H9 (cell line): ENCODE results near the gene GREB1L. TPM values are rescaled to one million over a fixed set of nuclear protein-coding genes. Genes with fewer than 3 reads are reported as not detected.

ENCODE experiments used
- DNase-seq: peaks from one replicate; pipeline ENCODE4 v3.0.0-alpha.2; 2017
- H2AFZ ChIP-seq: one replicate; pipeline ENCODE4 v1.6.1; 2013; ENCODE audit warnings: mild to moderate bottlenecking, low read length, control low read depth, moderate library complexity
- H2AK5ac ChIP-seq: 2 replicates; pipeline ENCODE4 v1.6.1; 2013; ENCODE audit warnings: low read length, control low read depth, mixed read lengths; ENCODE audit not compliant: insufficient read length
- H2BK120ac ChIP-seq: one replicate; pipeline ENCODE4 v1.6.1; 2013; ENCODE audit warnings: low read depth, mild to moderate bottlenecking, low read length, control low read depth, inconsistent platforms; ENCODE audit not compliant: poor library complexity, severe bottlenecking
- H2BK12ac ChIP-seq: 2 replicates; pipeline ENCODE4 v1.6.1; 2013; ENCODE audit warnings: low read length, control low read depth, mixed read lengths, low read depth; ENCODE audit not compliant: insufficient read length
- H2BK15ac ChIP-seq: 2 replicates; pipeline ENCODE4 v1.6.1; 2013; ENCODE audit warnings: low read depth, low read length, control low read depth
- H2BK20ac ChIP-seq: one replicate; pipeline ENCODE4 v1.6.1; 2013; ENCODE audit warnings: low read depth, mild to moderate bottlenecking, low read length, control low read depth, inconsistent platforms; ENCODE audit not compliant: poor library complexity, severe bottlenecking
- H2BK5ac ChIP-seq: 2 replicates; pipeline ENCODE4 v1.6.1; 2013; ENCODE audit warnings: low read length, control low read depth, mixed read lengths; ENCODE audit not compliant: insufficient read length
- H3K14ac ChIP-seq: 2 replicates; pipeline ENCODE4 v1.6.1; 2013; ENCODE audit warnings: low read length, control low read depth; ENCODE audit not compliant: insufficient read depth
- H3K18ac ChIP-seq: 2 replicates; pipeline ENCODE4 v1.6.1; 2013; ENCODE audit warnings: low read depth, mild to moderate bottlenecking, mixed read lengths, low read length, control low read depth; ENCODE audit not compliant: insufficient read length
- H3K23ac ChIP-seq: 2 replicates; pipeline ENCODE4 v1.6.1; 2013; ENCODE audit warnings: low read length, control low read depth, mixed read lengths, low read depth; ENCODE audit not compliant: insufficient read length
- H3K23me2 ChIP-seq: 2 replicates; pipeline ENCODE4 v1.6.1; 2013; ENCODE audit warnings: low read depth, mild to moderate bottlenecking, mixed read lengths, low read length, control low read depth; ENCODE audit not compliant: insufficient read length, poor library complexity, severe bottlenecking
- H3K27ac ChIP-seq: 2 replicates; pipeline ENCODE4 v1.5.1; 2013; ENCODE audit warnings: low read length, control low read depth, mixed read lengths, low read depth; ENCODE audit not compliant: insufficient read length
- H3K27me3 ChIP-seq: 2 replicates; pipeline ENCODE4 v1.6.1; 2013; ENCODE audit warnings: low read length, control low read depth, inconsistent platforms; ENCODE audit not compliant: insufficient read depth
- H3K4ac ChIP-seq: 2 replicates; pipeline ENCODE4 v1.6.1; 2013; ENCODE audit warnings: low read depth, mild to moderate bottlenecking, control low read depth, inconsistent platforms, low read length, moderate library complexity
- H3K4me1 ChIP-seq: 2 replicates; pipeline ENCODE4 v1.6.1; 2013; ENCODE audit warnings: low read length, control low read depth, inconsistent platforms; ENCODE audit not compliant: insufficient read depth
- H3K4me2 ChIP-seq: 2 replicates; pipeline ENCODE4 v1.6.1; 2013; ENCODE audit warnings: low read length, control low read depth, mixed read lengths; ENCODE audit not compliant: insufficient read length, insufficient read depth
- H3K56ac ChIP-seq: 2 replicates; pipeline ENCODE4 v1.6.1; 2013; ENCODE audit warnings: low read depth, mild to moderate bottlenecking, mixed read lengths, low read length, control low read depth; ENCODE audit not compliant: insufficient read length
- H3K79me1 ChIP-seq: 2 replicates; pipeline ENCODE4 v1.6.1; 2013; ENCODE audit warnings: low read depth, mild to moderate bottlenecking, moderate library complexity, low read length, control low read depth, inconsistent platforms; ENCODE audit not compliant: insufficient read depth, poor library complexity, severe bottlenecking
- H3K79me2 ChIP-seq: 2 replicates; pipeline ENCODE4 v1.6.1; 2013; ENCODE audit warnings: low read length, control low read depth, inconsistent platforms; ENCODE audit not compliant: insufficient read depth
- H3K9ac ChIP-seq: 2 replicates; pipeline ENCODE4 v1.6.1; 2013; ENCODE audit warnings: low read length, control low read depth, mixed read lengths; ENCODE audit not compliant: insufficient read length; ENCODE audit errors: extremely low read depth
- H3K9me3 ChIP-seq: one replicate; pipeline ENCODE4 v1.6.1; 2013; ENCODE audit warnings: low read depth, low read length, inconsistent platforms; ENCODE audit not compliant: control insufficient read depth
- H3T11ph ChIP-seq: one replicate; pipeline ENCODE4 v1.6.1; 2013; ENCODE audit warnings: mild to moderate bottlenecking, low read length, control low read depth, inconsistent platforms
- H4K20me1 ChIP-seq: one replicate; pipeline ENCODE4 v1.6.1; 2013; ENCODE audit not compliant: control insufficient read depth, insufficient read length, insufficient read depth
- H4K5ac ChIP-seq: 2 replicates; pipeline ENCODE4 v1.6.1; 2013; ENCODE audit warnings: low read depth, mild to moderate bottlenecking, mixed read lengths, low read length, control low read depth; ENCODE audit not compliant: insufficient read length
- H4K8ac ChIP-seq: replicated peaks from 2 replicates; pipeline ENCODE4 v1.6.1; 2013; ENCODE audit warnings: low read length, control low read depth, mixed read lengths, low read depth; ENCODE audit not compliant: insufficient read length
- H4K91ac ChIP-seq: 2 replicates; pipeline ENCODE4 v1.6.1; 2013; ENCODE audit warnings: low read depth, mild to moderate bottlenecking, moderate library complexity, mixed read lengths, low read length, control low read depth; ENCODE audit not compliant: insufficient read length
- H3K27ac Mint-ChIP-seq, 3 experiments: 2 replicates in 2 of 3; 3 replicates in 1 of 3; pipeline ENCODE4 v1.8.0; 2020 to 2021; ENCODE audit warnings: mixed read lengths in 3 of 3, mild to moderate bottlenecking in 1 of 3, moderate library complexity in 1 of 3
- H3K27me3 Mint-ChIP-seq: 2 replicates; pipeline ENCODE4 v1.8.0; 2021; ENCODE audit warnings: low read depth, mild to moderate bottlenecking, moderate library complexity, mixed read lengths
- H3K36me3 Mint-ChIP-seq, 3 experiments: 2 replicates in 2 of 3; 3 replicates in 1 of 3; pipeline ENCODE4 v1.8.0; 2020 to 2021; ENCODE audit warnings: low read depth in 3 of 3, mixed read lengths in 3 of 3; ENCODE audit not compliant: insufficient read depth in 1 of 3
- H3K4me1 Mint-ChIP-seq, 2 experiments: 2 replicates each; pipeline ENCODE4 v1.8.0; 2020; ENCODE audit warnings: mixed read lengths in 2 of 2
- H3K4me3 Mint-ChIP-seq, 2 experiments: 2 replicates in 1 of 2; 3 replicates in 1 of 2; pipeline ENCODE4 v1.8.0; 2020 to 2021; ENCODE audit warnings: mild to moderate bottlenecking in 2 of 2, mixed read lengths in 2 of 2, moderate library complexity in 1 of 2
- H3K9me3 Mint-ChIP-seq, 2 experiments: 2 replicates in 1 of 2; 3 replicates in 1 of 2; pipeline ENCODE4 v1.8.0; 2020; ENCODE audit warnings: mild to moderate bottlenecking in 2 of 2, mixed read lengths in 2 of 2, moderate library complexity in 1 of 2
- CTCF ChIP-seq: fragments of 200-600 bp; sonication (generic); conservative IDR thresholded peaks from 3 replicates; pipeline ENCODE4 v1.8.0; 2021; ENCODE audit warnings: antibody characterized with exemption, mild to moderate bottlenecking
- WGBS: extraction: QIAGEN DNeasy Blood & Tissue Kit; methylation state at CpG from one replicate; pipeline ENCODE4 v1.1.7; 2013; ENCODE audit warnings: missing lambda C conversion rate, low lambda C conversion rate, mixed read lengths; ENCODE audit not compliant: insufficient read length; ENCODE audit errors: extremely low coverage; 5-methylcytosine and 5-hydroxymethylcytosine counted together
- total RNA-seq: library from RNA; stranded (reverse); gene quantifications from 2 replicates; pipeline ENCODE4 v1.2.1, GENCODE V29; 2021

The GREB1L gene
- total RNA-seq, 1 experiment from 2014 or later, result 2.7 TPM

GRCh38 chr18:21456428-21457178 is 214.6 kb downstream of the GREB1L start:
- Histone ChIP-seq H2AK5ac (no peak overlapping the region), H2BK15ac (no peak overlapping the region), H3K23me2 (no peaks in the 10 kb centered on the region), H3K27ac (no peak overlapping the region), H3K79me2 (no peaks in the 10 kb centered on the region), H3K4me2 (no peak overlapping the region), H3K56ac (no peak overlapping the region), H4K5ac (no peak overlapping the region), H4K8ac (no peak overlapping the region), H2BK12ac (no peak overlapping the region), H2BK20ac (no peak overlapping the region), H2AFZ (no peak overlapping the region), H3K9me3 (no peaks in the 10 kb centered on the region), H2BK120ac (no peak overlapping the region), H3K23ac (no peak overlapping the region), H3K14ac (no peak overlapping the region), H3K18ac (no peak overlapping the region), H2BK5ac (no peak overlapping the region), H3T11ph (no peak overlapping the region), H4K20me1 (no peaks in the 10 kb centered on the region), H3K4me1 (no peaks in the 10 kb centered on the region), H3K9ac (no peak overlapping the region), H3K79me1 (no peaks in the 10 kb centered on the region), H4K91ac (no peak overlapping the region), H3K4ac (no peak overlapping the region), H3K27me3 (no peaks in the 10 kb centered on the region)
- no peak for DNase-seq
- no CpG with 5 or more reads among the region's 5 CpGs for WGBS
- Mint-ChIP-seq H3K4me1 (peaks cover 4 to 6% of the 10 kb centered on the region in 2 experiments), H3K9me3 (no peaks in the 10 kb centered on the region; a peak in 1 of 5 replicates), H3K27me3 (no peaks in the 10 kb centered on the region; the same call in 1 of the 2 replicates), H3K36me3 (peaks cover 0 to 12% (median 0%) of the 10 kb centered on the region in 3 experiments; a peak in 1 of 7 replicates), H3K27ac (no peak overlapping the region), H3K4me3 (no peak overlapping the region)
- no peak for TF ChIP-seq CTCF
